Measurements from ENCODE around the gene ZFAND3. TPM values are rescaled to one million over a fixed set of nuclear protein-coding genes. Genes with fewer than 3 reads are reported as not detected.

The ZFAND3 gene
- total and polyA plus RNA-seq, 3 donors from 2014 or later, result 104 to 329 (median 109) TPM

GRCh38 chr6:37800703-37801604, 18.6 kb upstream of the ZFAND3 start:
- 63 to 84% methylated on average over 10 of the region's 10 CpGs for WGBS, 2 donors
- intact Hi-C loops (cut with DNase I; ENCODE audit: low total_unique reads), result no loop called here
- Histone ChIP-seq H3K27me3 (no peaks in the 10 kb centered on the region), H3K9me3 (no peaks in the 10 kb centered on the region), H3K27ac (no peak overlapping the region), H3K4me1 (no peaks in the 10 kb centered on the region), H3K36me3 (ENCODE audit: low read depth, missing control alignments) (no peaks in the 10 kb centered on the region), H3K4me3 (no peak overlapping the region)
- TF ChIP-seq POLR2A (IDR thresholded peaks at IDR 0.05), result no peak
- TF ChIP-seq CTCF (IDR thresholded peaks at IDR 0.05), result no peak
- no peak for DNase-seq

- H3K27me3 ChIP-seq, result no peaks in the 10 kb centered on the region
- no peak for TF ChIP-seq CTCF (IDR thresholded peaks at IDR 0.05)
- no peak for TF ChIP-seq POLR2A (IDR thresholded peaks at IDR 0.05)
- DNase-seq, result no peak
- no peak overlapping the region for H3K4me3 ChIP-seq
- no peaks in the 10 kb centered on the region for H3K9me3 ChIP-seq
- no peak overlapping the region for H3K27ac ChIP-seq
- H3K36me3 ChIP-seq (ENCODE audit: low read depth, missing control alignments), result no peaks in the 10 kb centered on the region
- intact Hi-C loops (cut with DNase I; ENCODE audit: low total_unique reads), result no loop called here
- H3K4me1 ChIP-seq, result no peaks in the 10 kb centered on the region
Observed at GRCh38 chr6:37801605-37801940, 18.0 kb upstream of the ZFAND3 start.

- 64 to 83% methylated on average over 2 of the region's 2 CpGs for WGBS, 2 donors
- intact Hi-C loops (cut with DNase I; ENCODE audit: low total_unique reads), result no loop called here
Observed at GRCh38 chr6:37802810-37803209, 16.7 kb upstream of the ZFAND3 start.

GRCh38 chr6:37804586-37804985, 14.9 kb upstream of the ZFAND3 start:
- no peak overlapping the region for H3K4me3 ChIP-seq
- H3K36me3 ChIP-seq (ENCODE audit: low read depth, missing control alignments), result no peaks in the 10 kb centered on the region
- H3K9me3 ChIP-seq, result no peaks in the 10 kb centered on the region
- intact Hi-C loops (cut with DNase I; ENCODE audit: low total_unique reads), result no loop called here
- no peak for DNase-seq
- 98 to 100% methylated on average over 1 of the region's 1 CpG for WGBS, 2 donors
- no peaks in the 10 kb centered on the region for H3K27me3 ChIP-seq
- no peak overlapping the region for H3K27ac ChIP-seq
- H3K4me1 ChIP-seq, result peaks cover 3% of the 10 kb centered on the region
- TF ChIP-seq CTCF (IDR thresholded peaks at IDR 0.05) (no peak), POLR2A (IDR thresholded peaks at IDR 0.05) (no peak)

More at GRCh38 chr6:37802810-37803209, 16.7 kb upstream of the ZFAND3 start:
- H3K4me3 ChIP-seq, result no peak overlapping the region
- no peaks in the 10 kb centered on the region for H3K27me3 ChIP-seq
- H3K4me1 ChIP-seq, result no peaks in the 10 kb centered on the region
- TF ChIP-seq CTCF (IDR thresholded peaks at IDR 0.05) (no peak), POLR2A (IDR thresholded peaks at IDR 0.05) (no peak)
- no peak overlapping the region for H3K27ac ChIP-seq
- DNase-seq, result no peak
- no peaks in the 10 kb centered on the region for H3K36me3 ChIP-seq (ENCODE audit: low read depth, missing control alignments)
- no peaks in the 10 kb centered on the region for H3K9me3 ChIP-seq

- no peak overlapping the region for H3K4me3 ChIP-seq
- no peaks in the 10 kb centered on the region for H3K36me3 ChIP-seq (ENCODE audit: low read depth, missing control alignments)
- H3K27ac ChIP-seq, result no peak overlapping the region
- H3K4me1 ChIP-seq, result peaks cover 3% of the 10 kb centered on the region
- WGBS, 2 donors, result 89 to 90% methylated on average over 2 of the region's 2 CpGs
- no peaks in the 10 kb centered on the region for H3K27me3 ChIP-seq
- no peak for DNase-seq
- intact Hi-C loops (cut with DNase I; ENCODE audit: low total_unique reads), result no loop called here
- H3K9me3 ChIP-seq, result no peaks in the 10 kb centered on the region
- TF ChIP-seq POLR2A (IDR thresholded peaks at IDR 0.05) (no peak), CTCF (IDR thresholded peaks at IDR 0.05) (no peak)
Observed at GRCh38 chr6:37806213-37806612, 13.3 kb upstream of the ZFAND3 start.

Measured in testis (tissue), 3 donors.